NCI-H510A (cell line): ENCODE measurements around the gene MYO7A.
A peak's percentile ranks its signal among the peaks of the same experiment; 100 is the strongest.

Experiments used
- DNase-seq: peaks from one replicate; lab custom pipeline; 2025; lab: John Stamatoyannopoulos, UW

Gene MYO7A

DNA sequence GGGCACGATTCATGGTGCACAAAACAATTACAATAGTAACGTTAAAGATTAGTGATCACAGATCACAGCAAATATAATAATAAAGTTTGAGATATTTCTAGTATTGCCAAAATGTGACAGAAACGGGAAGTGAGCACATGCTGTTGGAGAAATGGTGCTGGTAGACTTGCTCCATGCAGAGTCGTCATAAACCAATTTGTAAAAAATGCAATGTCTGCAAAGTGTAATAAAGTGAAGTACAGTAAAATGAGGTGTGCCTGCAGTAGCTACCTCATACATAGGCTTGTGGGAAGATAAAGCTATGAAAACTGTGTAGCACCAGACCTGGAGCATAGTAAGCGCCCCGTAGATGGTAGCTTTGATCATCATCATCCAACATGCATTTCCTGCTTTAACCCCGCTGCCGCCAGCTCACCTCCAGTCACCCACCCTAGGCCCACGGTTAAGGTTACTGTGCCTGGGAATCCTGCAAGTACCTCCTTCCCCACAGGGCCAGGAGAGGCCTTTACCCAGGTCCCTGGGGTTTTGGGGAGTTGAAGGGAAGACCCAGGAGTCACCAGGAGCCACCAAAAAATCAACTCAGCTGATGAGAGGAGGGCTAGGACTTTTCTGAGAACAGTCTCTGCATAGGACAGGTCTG, 59.2 kb downstream of the MYO7A start:
- DNase-seq, result no peak

DNA sequence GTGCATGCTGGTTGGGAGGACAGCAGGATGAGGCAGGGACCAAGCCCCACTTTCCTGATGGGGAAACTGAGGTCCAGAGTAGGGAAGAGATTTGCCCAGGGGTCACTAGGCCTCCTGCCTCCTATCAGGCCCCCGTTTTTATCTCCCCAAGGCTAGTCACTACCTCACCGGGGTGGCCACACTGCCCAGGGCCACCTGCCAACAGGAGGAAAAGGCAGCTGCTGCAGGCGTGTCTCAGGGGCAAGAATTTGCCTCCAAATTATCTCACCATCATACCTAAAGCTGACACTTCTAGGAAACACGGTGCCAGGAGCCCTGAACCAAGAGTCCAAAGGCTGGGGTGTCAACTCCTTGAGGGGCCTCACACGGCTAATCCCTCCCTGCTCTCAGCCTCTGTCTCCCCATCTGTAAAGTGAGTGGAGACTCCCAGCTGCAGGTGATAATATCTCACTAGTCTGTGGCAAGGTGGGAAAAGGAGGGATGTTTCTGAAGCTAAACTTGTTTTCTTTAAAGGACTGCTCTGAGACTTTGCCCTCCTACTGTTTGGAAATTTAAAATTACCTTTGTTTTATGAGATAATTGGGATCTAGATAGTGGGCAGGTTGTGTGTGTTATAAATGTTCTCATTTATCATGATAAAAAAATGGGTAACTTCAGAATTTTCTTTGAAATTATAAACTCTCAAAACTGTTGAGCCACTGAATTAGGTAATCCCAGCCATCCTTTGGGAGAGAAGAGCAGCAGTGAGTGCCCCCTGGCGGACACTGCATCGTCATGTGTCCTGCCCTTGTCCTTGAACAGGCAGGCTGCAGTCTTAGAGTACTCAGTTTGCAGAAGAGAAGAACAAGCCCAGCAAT, 60.0 kb downstream of the MYO7A start:
- DNase-seq, result peak; percentile 55

DNA sequence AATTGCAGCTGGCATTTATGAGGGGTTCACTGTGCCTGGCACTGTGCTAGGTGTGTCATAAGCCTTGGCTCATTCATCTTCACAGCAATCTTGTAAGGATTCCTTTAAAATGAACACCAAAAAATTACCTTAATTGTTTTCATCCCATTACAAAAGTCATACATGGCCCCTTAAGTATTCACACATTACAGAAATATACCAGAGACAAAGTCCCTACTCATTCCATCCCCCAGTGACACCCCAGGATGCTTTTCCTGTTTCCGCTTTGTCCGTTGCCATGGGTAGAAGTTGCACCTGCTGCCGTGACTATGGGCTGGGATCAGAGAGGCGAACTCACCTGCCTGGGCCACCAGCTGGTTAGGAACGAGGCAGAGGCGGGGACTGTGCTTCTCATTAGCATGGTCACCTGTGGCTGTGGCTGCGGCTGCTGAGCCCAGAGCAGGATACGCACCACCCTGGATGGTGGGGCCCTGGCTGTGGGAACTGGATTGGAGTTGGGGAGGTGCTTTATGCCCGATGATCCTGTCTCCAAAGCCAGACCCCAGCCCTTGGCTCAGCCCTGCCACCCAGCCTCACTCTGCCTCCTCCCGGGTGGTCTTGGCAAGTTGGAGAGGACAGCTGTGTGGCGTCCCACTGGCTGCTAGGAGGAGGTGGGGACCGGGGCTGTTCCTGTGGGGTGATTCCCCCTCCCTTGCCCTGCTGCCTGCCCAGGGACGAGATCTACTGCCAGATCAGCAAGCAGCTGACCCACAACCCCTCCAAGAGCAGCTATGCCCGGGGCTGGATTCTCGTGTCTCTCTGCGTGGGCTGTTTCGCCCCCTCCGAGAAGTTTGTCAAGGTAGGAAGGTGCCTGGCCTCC, 60.8 kb downstream of the MYO7A start:
- peak; percentile 78 for DNase-seq

- no peak for DNase-seq
These were observed 61.7 kb downstream of the MYO7A start for GRCh38 chr11:77189588-77190210.

- no peak for DNase-seq
These were observed 62.5 kb downstream of the MYO7A start for GRCh38 chr11:77190331-77191075.

- no peak for DNase-seq
These were observed 63.4 kb downstream of the MYO7A start for GRCh38 chr11:77191429-77191822.

DNA sequence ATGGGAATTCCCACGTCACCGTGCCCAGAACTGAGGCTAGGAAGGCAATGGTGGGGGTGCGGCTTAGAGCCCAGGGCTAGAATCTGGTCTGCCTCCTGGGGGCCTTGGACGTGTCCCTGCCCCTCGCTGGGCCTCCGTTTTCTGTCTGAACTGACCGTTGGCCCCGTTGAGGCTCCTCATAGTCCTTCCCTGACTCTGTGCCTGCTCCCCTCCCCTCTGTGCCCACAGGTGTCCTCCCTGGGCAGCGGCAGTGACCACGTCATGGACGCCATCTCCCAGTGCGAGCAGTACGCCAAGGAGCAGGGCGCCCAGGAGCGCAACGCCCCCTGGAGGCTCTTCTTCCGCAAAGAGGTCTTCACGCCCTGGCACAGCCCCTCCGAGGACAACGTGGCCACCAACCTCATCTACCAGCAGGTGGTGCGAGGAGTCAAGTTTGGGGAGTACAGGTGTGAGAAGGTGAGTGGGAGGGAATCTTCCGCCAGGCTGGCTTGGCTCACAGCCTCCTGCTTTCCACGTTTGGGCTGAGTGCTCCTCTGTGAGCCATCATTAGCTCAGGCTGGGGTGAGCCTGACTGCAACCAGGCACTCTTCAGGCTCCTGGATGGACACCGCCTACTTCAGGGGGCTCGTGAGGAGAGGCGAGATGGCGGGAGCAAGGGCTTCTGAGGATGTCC, 63.9 kb downstream of the MYO7A start:
- DNase-seq, result peak; percentile 40

DNA sequence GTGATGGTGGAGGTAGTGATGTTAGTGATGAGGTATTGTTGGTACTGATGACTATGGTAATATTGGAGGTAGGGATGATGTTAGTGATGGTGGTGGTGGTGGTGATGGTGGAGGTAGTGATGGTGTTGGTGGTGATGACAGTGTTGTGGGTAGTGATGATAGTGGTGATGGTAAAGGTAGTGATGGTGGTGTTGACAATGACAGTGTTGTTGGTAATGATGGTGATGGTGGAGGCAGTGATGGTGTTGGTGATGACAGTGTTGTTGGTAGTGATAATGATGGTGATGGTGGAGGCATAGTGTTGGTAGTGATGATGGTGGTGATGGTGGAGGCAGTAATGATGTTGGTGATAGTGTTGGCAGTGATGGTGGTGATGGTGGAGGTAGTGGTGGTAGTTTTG, 65.1 kb downstream of the MYO7A start:
- no peak for DNase-seq

DNA sequence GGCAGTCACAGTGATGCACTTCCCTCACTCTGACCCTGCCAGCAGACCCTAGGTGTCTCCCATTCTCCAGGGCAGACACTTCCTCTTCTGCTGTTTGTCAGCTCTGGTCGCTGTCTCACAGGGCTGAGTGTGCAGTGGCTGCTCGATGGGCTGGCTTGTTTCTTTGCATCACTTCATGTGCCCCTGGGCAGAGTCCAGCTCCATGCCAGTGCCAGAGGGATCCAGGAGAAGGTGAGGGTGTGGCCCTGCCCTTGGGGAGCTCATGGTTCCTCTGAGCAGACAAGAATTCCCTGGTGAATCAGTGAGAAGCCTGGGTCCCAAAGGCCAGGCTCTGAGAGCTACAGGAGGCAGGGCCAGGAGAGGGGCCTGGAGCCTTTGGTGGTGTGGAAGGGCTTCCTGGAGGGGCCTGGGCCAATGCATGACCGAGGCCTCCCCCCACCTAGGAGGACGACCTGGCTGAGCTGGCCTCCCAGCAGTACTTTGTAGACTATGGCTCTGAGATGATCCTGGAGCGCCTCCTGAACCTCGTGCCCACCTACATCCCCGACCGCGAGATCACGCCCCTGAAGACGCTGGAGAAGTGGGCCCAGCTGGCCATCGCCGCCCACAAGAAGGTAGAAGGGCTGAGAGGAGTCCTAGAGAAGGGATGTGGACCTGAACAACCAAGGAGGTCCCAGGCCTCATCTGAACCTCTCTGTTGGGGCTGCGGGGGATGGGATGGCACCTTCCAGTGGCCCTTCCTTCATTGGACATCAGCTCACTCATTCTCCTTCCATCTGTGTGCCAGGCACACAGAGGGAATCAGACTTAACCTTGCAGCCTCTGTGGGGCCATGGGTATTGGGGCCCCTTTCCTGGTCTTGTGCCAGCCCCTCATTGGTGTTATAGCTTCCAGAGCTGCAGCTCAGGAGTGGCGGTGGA, 66.1 kb downstream of the MYO7A start:
- DNase-seq, result no peak

- no peak for DNase-seq
These were observed 67.2 kb downstream of the MYO7A start for GRCh38 chr11:77195071-77195755.

DNA sequence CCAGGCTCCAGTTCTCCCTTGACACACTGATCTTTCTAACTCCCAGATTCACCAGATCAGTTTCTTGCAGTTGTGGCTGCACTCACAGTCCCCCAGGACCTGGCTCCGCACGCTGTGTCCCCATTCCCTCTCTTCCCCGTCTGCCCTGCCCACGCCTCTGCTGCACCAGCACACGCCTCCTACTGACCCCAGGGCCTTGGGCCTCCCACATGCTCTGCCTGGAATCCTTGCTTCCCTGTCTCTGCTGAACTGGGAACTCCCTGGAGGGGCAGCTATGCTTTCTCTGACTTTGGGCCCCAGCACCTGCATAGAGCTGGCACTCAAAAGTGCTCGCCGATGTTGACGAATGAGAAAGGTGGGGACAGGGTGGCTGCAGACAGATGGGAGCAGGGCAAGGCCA, 68.9 kb downstream of the MYO7A start:
- DNase-seq, result no peak

- no peak for DNase-seq
These were observed 69.7 kb downstream of the MYO7A start for GRCh38 chr11:77197626-77198320.

DNA sequence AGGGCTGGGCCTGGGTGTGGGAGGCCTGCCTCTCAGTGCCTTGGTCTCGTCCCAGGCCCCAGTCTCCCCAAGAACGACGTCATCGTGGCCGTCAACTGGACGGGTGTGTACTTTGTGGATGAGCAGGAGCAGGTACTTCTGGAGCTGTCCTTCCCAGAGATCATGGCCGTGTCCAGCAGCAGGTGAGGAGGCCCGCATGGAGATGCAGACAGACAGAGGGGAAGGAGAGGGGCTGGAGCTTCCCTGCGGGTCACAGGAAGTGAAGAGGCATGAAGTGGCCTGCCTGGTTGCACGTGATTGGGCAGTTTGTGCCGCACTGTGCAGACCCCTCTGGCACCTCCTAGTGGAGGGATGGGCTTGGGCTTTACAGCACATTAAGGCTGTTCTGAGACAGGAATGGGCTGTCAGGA, 70.4 kb downstream of the MYO7A start:
- peak; percentile 29 for DNase-seq

DNA sequence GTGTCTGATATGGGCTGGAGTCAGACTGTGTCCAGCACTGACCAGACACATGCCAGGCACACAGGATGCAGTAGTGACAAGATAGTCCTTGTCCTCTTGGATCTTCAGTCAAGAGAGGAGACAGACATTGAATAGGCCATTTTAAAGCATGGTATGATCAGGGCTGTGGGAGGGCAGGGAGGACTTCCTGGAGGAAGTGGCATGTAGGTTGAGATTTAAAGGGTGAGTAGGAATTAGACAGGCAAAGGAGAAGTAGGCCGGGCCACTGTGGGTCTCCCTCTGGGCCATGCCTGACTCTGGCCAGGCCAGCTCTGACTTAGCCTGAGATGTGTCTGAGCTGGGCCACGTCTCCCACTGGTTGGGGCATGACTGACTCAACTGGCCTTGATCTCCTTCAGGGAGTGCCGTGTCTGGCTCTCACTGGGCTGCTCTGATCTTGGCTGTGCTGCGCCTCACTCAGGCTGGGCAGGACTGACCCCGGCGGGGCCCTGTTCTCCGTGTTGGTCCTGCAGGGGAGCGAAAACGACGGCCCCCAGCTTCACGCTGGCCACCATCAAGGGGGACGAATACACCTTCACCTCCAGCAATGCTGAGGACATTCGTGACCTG, 71.2 kb downstream of the MYO7A start:
- DNase-seq, result no peak

DNA sequence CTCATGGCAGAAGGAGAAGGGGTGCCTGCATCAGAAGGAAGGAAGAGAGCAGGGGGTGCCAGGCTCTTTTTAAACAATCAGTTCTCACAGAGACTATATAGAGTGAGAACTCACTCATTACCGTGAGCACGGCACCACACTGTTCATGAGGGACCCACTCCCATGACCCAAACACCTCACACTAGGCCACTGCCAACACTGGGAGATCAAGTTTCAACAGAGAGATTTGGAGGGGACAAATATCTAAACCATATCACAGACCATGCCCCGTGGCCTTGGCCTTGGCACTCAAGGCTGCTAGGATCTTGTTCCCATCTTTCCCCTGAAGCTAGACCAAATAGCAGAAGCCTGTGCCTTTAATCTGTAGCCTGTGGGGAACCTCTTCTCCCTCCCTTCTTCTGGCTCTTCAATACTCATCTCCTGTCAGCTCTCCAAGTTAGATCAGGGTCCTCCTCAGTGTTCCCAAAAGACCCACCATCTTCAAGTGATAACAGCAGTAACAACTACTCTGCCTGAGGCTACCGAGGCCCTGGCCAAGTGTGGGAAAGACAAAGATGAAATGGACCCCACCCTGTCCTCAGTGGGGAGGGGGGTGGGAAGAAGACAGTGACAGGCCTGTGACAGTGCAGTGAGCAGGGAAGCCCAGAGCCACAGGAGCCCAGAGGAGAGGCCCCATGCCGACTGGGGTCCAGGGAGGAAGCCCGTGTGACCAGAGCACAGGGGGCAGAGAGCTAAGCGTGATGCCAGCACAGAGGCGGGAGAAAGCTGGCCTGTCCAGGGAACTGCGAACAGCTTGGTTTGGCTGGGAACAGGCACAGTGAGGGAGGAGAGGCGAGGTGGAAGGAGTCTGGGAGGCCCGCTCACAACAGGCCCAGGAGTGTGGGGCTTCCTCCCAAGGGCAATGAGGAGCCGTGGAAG, 72.6 kb downstream of the MYO7A start:
- DNase-seq, result no peak

GRCh38 chr11:77201370-77201769, 73.3 kb downstream of the MYO7A start:
- no peak for DNase-seq
